ENCODE results near the gene TBC1D14. TPM values are rescaled to one million over a fixed set of nuclear protein-coding genes. Genes with fewer than 3 reads are reported as not detected.
"Not testable (repeated sequence)": the region's sequence is repeated elsewhere in the genome, so short reads cannot be mapped to it uniquely, and the experiment has no call there.

The TBC1D14 gene
- total RNA-seq, 1 donor from 2014 or later: 36.7 TPM

GRCh38 chr4:6890971-6891370 is 18.7 kb upstream of the TBC1D14 start:
- not testable (repeated sequence) for DNase-seq (ENCODE audit: low read depth, low spot score)

GRCh38 chr4:6891436-6892170 is 18.0 kb upstream of the TBC1D14 start:
- no peak for DNase-seq (ENCODE audit: low read depth, low spot score)

- DNase-seq (ENCODE audit: low read depth, low spot score): no peak
These were observed 17.3 kb upstream of the TBC1D14 start for GRCh38 chr4:6892190-6892908.

GRCh38 chr4:6892909-6893202 is 16.8 kb upstream of the TBC1D14 start:
- DNase-seq (ENCODE audit: low read depth, low spot score): no peak

GRCh38 chr4:6893449-6894085 is 16.1 kb upstream of the TBC1D14 start:
- DNase-seq (ENCODE audit: low read depth, low spot score): no peak

- no peak for DNase-seq (ENCODE audit: low read depth, low spot score)
These were observed 15.5 kb upstream of the TBC1D14 start for GRCh38 chr4:6894086-6894478.

- no peak for DNase-seq (ENCODE audit: low read depth, low spot score)
These were observed 14.8 kb upstream of the TBC1D14 start for GRCh38 chr4:6894528-6895498.

- no peak for DNase-seq (ENCODE audit: low read depth, low spot score)
These were observed 13.6 kb upstream of the TBC1D14 start for GRCh38 chr4:6896035-6896434.

GRCh38 chr4:6898763-6899162 is 10.9 kb upstream of the TBC1D14 start:
- no peak for DNase-seq (ENCODE audit: low read depth, low spot score)

- DNase-seq (ENCODE audit: low read depth, low spot score): no peak
These were observed 9.3 kb upstream of the TBC1D14 start for GRCh38 chr4:6900181-6900812.

GRCh38 chr4:6900956-6901355 is 8.7 kb upstream of the TBC1D14 start:
- no peak for DNase-seq (ENCODE audit: low read depth, low spot score)

GRCh38 chr4:6901669-6902317 is 7.8 kb upstream of the TBC1D14 start:
- DNase-seq (ENCODE audit: low read depth, low spot score): no peak

- DNase-seq (ENCODE audit: low read depth, low spot score): no peak
These were observed 7.1 kb upstream of the TBC1D14 start for GRCh38 chr4:6902318-6903042.

GRCh38 chr4:6905516-6906445 is 3.8 kb upstream of the TBC1D14 start:
- no peak for DNase-seq (ENCODE audit: low read depth, low spot score)

- not testable (repeated sequence) for DNase-seq (ENCODE audit: low read depth, low spot score)
These were observed 3.1 kb upstream of the TBC1D14 start for GRCh38 chr4:6906486-6906885.

GRCh38 chr4:6907658-6908191 is 1.9 kb upstream of the TBC1D14 start:
- DNase-seq (ENCODE audit: low read depth, low spot score): no peak

- no peak for DNase-seq (ENCODE audit: low read depth, low spot score)
These were observed 1.1 kb upstream of the TBC1D14 start for GRCh38 chr4:6908432-6909112.

GRCh38 chr4:6909970-6910339 is 329 bp downstream of the TBC1D14 start:
- DNase-seq (ENCODE audit: low read depth, low spot score): no peak
